ENCODE measurements around the gene FCRL2. TPM values are rescaled to one million over a fixed set of nuclear protein-coding genes. Genes with fewer than 3 reads are reported as not detected.

The FCRL2 gene, protein sequence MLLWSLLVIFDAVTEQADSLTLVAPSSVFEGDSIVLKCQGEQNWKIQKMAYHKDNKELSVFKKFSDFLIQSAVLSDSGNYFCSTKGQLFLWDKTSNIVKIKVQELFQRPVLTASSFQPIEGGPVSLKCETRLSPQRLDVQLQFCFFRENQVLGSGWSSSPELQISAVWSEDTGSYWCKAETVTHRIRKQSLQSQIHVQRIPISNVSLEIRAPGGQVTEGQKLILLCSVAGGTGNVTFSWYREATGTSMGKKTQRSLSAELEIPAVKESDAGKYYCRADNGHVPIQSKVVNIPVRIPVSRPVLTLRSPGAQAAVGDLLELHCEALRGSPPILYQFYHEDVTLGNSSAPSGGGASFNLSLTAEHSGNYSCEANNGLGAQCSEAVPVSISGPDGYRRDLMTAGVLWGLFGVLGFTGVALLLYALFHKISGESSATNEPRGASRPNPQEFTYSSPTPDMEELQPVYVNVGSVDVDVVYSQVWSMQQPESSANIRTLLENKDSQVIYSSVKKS
- total RNA-seq, result 0.26 TPM
- 0.03 TPM for polyA plus RNA-seq

DNA sequence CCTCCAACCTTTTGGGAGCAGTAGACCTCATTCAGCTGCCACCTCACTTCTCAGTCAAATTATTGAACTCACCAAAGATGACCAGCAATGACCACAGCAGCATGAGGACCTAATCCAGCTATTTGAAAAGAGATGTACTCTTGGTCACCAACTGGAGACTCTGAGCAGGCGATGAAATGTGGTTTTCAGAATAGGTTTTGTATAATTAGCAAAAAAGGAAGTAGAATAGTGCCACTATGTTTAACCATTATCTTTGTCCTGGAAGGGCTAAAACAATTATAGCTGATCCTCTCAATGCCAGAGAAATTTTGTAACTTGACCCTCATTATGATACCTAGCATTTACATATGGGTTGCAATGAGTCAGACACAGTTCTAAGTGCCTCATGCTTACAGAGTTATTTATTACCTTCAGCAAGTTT lies at the start of gene FCRL2:
TSS of gene FCRL2 (minus strand) at position 162 of the 421 bp plus-strand sequence. CDS start at position 103, 59 bp downstream.
- no peak within 1 kb of the TSS for H3K4me3 ChIP-seq (ENCODE audit: low read depth, low read length)
- H3K36me3 ChIP-seq (ENCODE audit: insufficient read depth), result no peaks in the 10 kb centered on the region
- no peak within 1 kb of the TSS for H3K27ac ChIP-seq (ENCODE audit: low read depth)
- WGBS, result 84% methylated on average over 1 of the region's 1 CpG
- no peak for DNase-seq (ENCODE audit: extremely low spot score)
- H3K4me1 ChIP-seq (ENCODE audit: insufficient read depth), result no peaks in the 10 kb centered on the region

DNA sequence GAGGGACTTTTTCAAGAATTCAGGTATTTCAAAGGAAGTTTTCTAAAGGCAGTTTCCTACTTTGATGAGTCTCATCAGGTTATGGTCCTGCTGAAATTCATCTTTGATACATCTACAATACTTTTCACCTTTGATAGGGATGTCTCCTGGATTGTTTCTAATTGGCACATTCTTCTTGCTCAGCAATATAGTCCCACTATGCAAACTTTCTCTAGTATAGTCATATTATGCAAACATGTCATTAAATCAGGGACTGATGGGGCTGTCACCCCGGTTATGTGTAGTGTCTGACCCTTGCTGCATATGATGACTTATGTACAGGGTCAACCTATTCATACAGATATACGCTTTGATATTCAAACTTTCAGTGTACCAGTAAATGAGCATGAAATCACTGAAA lies 43.4 kb upstream of the FCRL2 start:
- Histone ChIP-seq H3K27ac (ENCODE audit: low read depth) (no peak overlapping the region), H3K36me3 (ENCODE audit: insufficient read depth) (no peaks in the 10 kb centered on the region), H3K4me1 (ENCODE audit: insufficient read depth) (no peaks in the 10 kb centered on the region), H3K4me3 (ENCODE audit: low read depth, low read length) (no peak overlapping the region)
- DNase-seq (ENCODE audit: extremely low spot score), result no peak
- 76% methylated on average over 2 of the region's 2 CpGs for WGBS

DNA sequence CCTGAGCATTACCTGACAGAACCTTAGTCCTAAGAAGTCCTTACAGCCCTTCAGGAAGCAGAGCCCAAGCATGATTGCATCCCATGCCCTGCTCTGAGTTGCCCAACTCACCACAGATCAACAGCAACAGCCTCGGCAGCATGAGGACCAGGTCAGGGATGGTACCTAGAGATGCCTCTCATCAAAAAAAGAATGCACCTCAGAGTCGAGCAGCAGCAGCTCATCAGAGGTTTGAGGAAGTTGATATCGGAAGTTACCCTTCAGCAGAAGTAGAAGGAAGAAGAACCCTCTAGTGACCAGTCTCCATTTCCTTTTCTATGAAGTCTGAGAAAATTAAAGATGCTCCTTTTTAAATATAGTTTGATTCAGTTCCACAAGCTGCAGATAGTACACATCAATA lies 43.0 kb upstream of the FCRL2 start, which contains the start of gene FCRL1:
TSS of gene FCRL1 (minus strand) at position 225 of the 400 bp plus-strand sequence. CDS start at position 142, 83 bp downstream.
- H3K4me3 ChIP-seq (ENCODE audit: low read depth, low read length), result no peak within 1 kb of the TSS
- H3K36me3 ChIP-seq (ENCODE audit: insufficient read depth), result no peaks in the 10 kb centered on the region
- WGBS, result 65% methylated on average over 3 of the region's 3 CpGs
- no peak for DNase-seq (ENCODE audit: extremely low spot score)
- H3K4me1 ChIP-seq (ENCODE audit: insufficient read depth), result no peaks in the 10 kb centered on the region
- no peak within 1 kb of the TSS for H3K27ac ChIP-seq (ENCODE audit: low read depth)

DNA sequence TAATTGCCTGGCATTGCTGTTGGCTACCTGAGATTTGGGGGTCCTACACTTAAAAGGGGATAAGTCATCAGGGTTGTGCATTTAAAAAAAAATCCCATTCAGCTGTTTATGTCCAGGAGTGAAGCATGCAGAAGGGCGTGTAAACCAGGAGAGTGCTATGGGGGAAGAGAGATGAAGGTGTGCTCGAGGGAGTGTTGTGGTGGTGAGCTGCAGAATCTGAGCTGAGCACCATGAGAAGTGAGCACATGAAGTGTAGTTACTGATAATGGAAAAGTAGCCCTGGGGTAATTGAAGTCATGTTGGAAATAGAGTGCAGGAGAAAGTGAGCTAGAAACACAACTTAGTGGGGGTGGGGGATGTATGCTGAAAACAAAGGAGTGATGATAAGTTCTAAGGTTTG lies 42.3 kb upstream of the FCRL2 start:
- DNase-seq (ENCODE audit: extremely low spot score), result no peak
- Histone ChIP-seq H3K4me3 (ENCODE audit: low read depth, low read length) (no peak overlapping the region), H3K4me1 (ENCODE audit: insufficient read depth) (no peaks in the 10 kb centered on the region), H3K27ac (ENCODE audit: low read depth) (no peak overlapping the region), H3K36me3 (ENCODE audit: insufficient read depth) (no peaks in the 10 kb centered on the region)
- WGBS, result 73% methylated on average over 2 of the region's 2 CpGs

DNA sequence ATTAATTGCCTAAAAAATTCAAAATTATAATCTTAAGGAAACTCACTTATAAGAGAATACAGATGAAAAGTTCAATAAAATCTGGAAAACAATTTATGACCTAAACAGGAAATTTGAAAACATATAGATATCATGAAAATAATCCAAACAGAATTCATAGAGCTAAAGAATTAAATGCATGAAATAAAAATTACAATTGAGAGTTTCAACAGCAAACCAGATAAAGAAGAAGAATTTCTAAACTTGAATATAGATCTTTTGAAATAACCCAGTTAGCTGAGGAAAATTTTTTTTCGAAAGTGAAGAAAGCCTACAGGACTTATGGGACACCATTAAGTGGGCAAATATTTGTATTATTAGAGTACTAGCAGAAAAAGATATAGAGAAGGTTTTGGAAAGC lies 36.3 kb upstream of the FCRL2 start:
- no peak for DNase-seq (ENCODE audit: extremely low spot score)
- 74% methylated on average over 1 of the region's 1 CpG for WGBS
- Histone ChIP-seq H3K4me3 (ENCODE audit: low read depth, low read length) (no peak overlapping the region), H3K27ac (ENCODE audit: low read depth) (no peak overlapping the region), H3K36me3 (ENCODE audit: insufficient read depth) (no peaks in the 10 kb centered on the region), H3K4me1 (ENCODE audit: insufficient read depth) (no peaks in the 10 kb centered on the region)

DNA sequence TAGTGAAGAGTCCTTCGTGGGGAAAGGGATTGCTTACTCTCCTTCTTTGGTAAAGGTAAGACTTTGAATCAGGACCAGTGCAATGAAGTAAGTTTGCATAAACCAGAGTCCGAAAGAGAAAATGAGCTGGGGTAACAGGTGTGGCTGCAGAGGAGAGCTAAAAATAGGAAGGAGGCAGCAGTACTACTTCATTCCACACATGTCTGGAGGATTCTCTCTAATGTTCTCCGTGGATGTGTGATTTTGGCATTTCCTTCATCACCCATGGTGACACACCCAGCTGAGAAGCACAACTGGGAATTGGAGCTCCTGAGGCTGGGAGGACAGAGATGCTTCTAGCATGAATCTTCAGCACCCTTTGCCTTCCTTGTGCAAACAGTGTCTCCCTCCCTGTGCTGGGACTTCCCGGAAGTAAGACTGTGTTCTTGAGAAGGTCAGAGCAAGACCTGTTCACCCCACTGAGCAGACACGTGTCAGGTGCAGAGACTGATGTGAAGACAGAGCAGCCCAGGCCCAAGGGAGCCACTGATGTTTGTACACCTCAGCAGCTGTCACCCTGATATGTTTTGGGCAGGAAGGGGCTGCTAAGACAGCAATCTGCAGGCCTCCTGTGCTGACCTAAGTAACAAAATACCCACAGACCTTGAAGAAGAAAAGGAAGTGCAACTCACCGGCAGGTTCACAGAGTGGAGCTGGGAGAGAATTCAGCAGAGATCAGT lies 29.7 kb upstream of the FCRL2 start:
- Histone ChIP-seq H3K27ac (ENCODE audit: low read depth) (no peak overlapping the region), H3K4me3 (ENCODE audit: low read depth, low read length) (no peak overlapping the region), H3K36me3 (ENCODE audit: insufficient read depth) (no peaks in the 10 kb centered on the region), H3K4me1 (ENCODE audit: insufficient read depth) (no peaks in the 10 kb centered on the region)
- 64% methylated on average over 6 of the region's 6 CpGs for WGBS
- no peak for DNase-seq (ENCODE audit: extremely low spot score)

DNA sequence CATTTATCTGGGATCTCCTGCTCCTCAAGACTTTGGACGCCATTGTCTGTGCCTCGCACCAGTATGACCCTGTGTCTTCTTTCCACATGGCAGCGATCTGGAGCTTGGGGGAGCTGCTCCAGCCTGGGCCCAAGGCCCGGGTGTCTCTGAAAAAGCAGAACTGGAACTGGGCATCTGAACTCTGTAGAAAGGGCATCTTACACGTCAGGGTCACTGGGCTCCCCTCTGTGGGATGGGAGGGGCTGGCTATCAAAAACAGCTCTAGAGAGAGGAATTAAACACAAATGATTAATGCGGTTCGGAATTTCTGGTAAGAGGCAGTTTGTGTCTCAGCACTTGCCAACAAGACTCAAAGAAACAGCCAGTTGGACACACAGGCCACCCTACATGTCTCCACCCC lies 26.9 kb upstream of the FCRL2 start:
- no peaks in the 10 kb centered on the region for H3K4me1 ChIP-seq (ENCODE audit: insufficient read depth)
- no peak overlapping the region for H3K4me3 ChIP-seq (ENCODE audit: low read depth, low read length)
- DNase-seq (ENCODE audit: extremely low spot score), result no peak
- no peak overlapping the region for H3K27ac ChIP-seq (ENCODE audit: low read depth)
- no peaks in the 10 kb centered on the region for H3K36me3 ChIP-seq (ENCODE audit: insufficient read depth)
- WGBS, result 82% methylated on average over 7 of the region's 7 CpGs

DNA sequence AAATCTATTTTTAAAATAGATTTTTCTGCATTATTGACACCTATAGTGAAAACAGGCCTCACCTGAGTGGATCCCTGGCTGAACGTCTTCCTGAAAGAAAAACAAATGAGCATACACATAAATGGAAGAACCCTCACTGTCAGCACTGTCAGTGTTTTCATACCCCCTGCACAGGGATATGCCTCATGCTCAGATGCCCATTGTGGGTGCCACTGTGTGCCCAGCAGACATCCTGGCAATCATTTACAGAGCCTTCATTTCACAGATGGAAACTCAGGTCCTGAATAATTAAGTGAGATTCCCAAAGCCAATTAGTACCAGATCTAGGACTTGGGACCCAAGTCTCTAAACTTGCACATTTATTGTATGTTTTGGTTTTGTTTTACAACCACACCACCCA lies 23.1 kb upstream of the FCRL2 start:
- Histone ChIP-seq H3K36me3 (ENCODE audit: insufficient read depth) (no peaks in the 10 kb centered on the region), H3K27ac (ENCODE audit: low read depth) (no peak overlapping the region), H3K4me3 (ENCODE audit: low read depth, low read length) (no peak overlapping the region), H3K4me1 (ENCODE audit: insufficient read depth) (no peaks in the 10 kb centered on the region)
- DNase-seq (ENCODE audit: extremely low spot score), result no peak
- WGBS, result 66% methylated on average over 1 of the region's 1 CpG

DNA sequence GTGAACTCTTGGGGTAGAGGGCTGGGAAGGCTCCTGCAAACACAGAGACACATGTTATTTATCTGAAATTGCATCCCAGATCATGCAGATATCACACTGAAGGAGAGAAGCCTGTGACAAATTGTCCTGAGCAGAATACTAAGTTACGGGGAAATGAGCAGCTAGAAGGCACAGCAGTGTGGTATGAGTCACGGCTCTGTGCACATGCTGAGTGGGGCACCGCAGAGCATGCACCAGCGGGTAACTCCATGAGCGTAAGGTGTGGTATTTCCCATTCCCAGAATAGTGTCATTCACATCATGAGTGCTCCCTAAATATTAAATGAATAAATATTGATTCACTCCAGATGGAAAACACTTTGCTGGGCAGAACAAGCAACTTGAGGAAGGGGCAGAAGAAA lies 21.3 kb upstream of the FCRL2 start:
- WGBS, result 86% methylated on average over 5 of the region's 5 CpGs
- H3K4me1 ChIP-seq (ENCODE audit: insufficient read depth), result no peaks in the 10 kb centered on the region
- no peak for DNase-seq (ENCODE audit: extremely low spot score)
- H3K36me3 ChIP-seq (ENCODE audit: insufficient read depth), result no peaks in the 10 kb centered on the region
- no peak overlapping the region for H3K4me3 ChIP-seq (ENCODE audit: low read depth, low read length)
- H3K27ac ChIP-seq (ENCODE audit: low read depth), result no peak overlapping the region

DNA sequence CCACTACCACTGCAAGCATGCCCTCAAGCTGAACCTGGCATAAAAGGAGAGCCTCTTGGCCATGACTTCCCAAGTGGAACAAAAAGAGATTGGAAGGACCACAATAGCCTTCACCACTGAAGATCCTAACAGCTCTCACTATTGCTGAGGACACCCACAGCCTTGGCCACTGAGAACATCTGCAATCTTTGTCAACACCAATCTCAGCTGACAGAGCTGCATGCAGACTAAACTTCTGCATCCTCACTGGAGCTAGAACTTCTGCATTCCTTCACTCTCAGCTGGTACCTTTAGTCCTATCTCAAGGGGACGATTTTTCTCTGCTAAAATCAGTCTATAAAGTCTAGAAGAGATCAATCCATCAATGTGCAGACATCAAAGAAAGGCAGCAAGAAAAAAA lies 8.3 kb upstream of the FCRL2 start:
- 9% methylated on average over 1 of the region's 1 CpG for WGBS
- no peak overlapping the region for H3K4me3 ChIP-seq (ENCODE audit: low read depth, low read length)
- H3K27ac ChIP-seq (ENCODE audit: low read depth), result no peak overlapping the region
- no peak for DNase-seq (ENCODE audit: extremely low spot score)
- H3K4me1 ChIP-seq (ENCODE audit: insufficient read depth), result no peaks in the 10 kb centered on the region
- no peaks in the 10 kb centered on the region for H3K36me3 ChIP-seq (ENCODE audit: insufficient read depth)

DNA sequence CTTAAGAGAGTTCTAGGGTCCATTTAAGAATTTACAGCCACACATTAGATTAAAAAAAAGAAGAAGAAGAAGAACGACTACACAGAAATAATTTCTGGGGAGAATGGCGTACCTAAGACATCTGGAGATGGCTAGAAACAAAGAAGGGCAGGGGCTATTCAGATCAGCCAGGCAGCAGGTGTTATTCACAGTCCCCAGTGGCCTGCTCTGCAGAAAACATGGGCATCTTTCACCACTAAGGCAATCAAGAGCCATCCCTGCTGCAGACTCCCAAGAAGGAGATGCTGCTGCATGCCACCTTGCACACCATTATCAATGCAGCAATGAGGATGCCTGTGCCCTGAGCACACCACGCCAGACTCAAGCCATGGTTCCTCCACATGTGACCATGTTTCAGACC lies 7.9 kb upstream of the FCRL2 start:
- no peak for DNase-seq (ENCODE audit: extremely low spot score)
- WGBS, result 81% methylated on average over 3 of the region's 3 CpGs
- Histone ChIP-seq H3K4me1 (ENCODE audit: insufficient read depth) (no peaks in the 10 kb centered on the region), H3K36me3 (ENCODE audit: insufficient read depth) (no peaks in the 10 kb centered on the region), H3K27ac (ENCODE audit: low read depth) (no peak overlapping the region), H3K4me3 (ENCODE audit: low read depth, low read length) (no peak overlapping the region)

DNA sequence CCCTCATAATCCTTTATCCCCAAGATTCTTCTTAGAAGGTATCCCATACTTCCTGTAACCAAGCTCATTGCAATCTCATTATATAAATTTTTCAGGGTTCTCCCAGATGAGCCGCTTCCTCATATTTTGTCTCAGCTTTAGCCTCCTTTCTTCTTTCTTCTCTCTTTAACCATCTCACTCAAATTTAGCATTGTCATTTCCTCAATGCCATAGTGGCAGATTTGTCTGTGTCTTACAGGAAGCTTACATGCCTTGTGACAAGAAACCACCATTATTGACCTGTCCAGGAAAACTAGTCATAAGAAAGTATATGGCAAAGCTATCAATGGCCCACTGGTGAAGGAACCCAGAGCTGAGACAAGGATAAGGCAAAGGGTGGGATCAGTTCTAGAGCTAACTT lies 6.0 kb upstream of the FCRL2 start:
- H3K27ac ChIP-seq (ENCODE audit: low read depth), result no peak overlapping the region
- H3K4me3 ChIP-seq (ENCODE audit: low read depth, low read length), result no peak overlapping the region
- 85% methylated on average over 1 of the region's 1 CpG for WGBS
- no peak for DNase-seq (ENCODE audit: extremely low spot score)
- no peaks in the 10 kb centered on the region for H3K4me1 ChIP-seq (ENCODE audit: insufficient read depth)
- no peaks in the 10 kb centered on the region for H3K36me3 ChIP-seq (ENCODE audit: insufficient read depth)

DNA sequence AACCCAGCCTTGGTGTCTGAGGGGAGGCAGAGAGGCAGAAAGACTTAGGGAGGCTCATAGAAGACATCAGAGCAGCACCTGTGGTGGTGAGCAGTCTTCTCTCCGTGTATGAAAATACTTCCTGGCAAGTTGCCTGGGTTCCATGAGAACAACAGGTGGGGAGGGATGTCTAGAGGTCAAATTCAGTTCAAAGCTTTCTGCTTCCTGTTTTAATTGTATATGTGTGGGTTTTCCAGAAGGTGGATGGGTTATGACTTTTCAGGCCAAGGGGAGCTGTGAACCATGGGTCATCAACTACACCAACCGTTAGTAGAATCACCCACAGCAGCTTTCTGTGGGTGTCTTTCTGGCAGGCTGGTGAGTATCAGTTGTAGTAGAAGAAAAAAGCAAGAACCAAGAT lies 4.1 kb upstream of the FCRL2 start:
- H3K4me1 ChIP-seq (ENCODE audit: insufficient read depth), result no peaks in the 10 kb centered on the region
- no peak overlapping the region for H3K4me3 ChIP-seq (ENCODE audit: low read depth, low read length)
- no peaks in the 10 kb centered on the region for H3K36me3 ChIP-seq (ENCODE audit: insufficient read depth)
- 48% methylated on average over 2 of the region's 2 CpGs for WGBS
- H3K27ac ChIP-seq (ENCODE audit: low read depth), result no peak overlapping the region
- DNase-seq (ENCODE audit: extremely low spot score), result no peak

All from urinary bladder (tissue), 4 donors.